Epithelial cell of prostate (primary cell): ENCODE results near the gene MVB12B.

ENCODE experiments used
- DNase-seq: peaks from one replicate; pipeline ENCODE4 v3.0.0-alpha.2; 2011; ENCODE audit warnings: low read depth, low spot score
- H3K27ac ChIP-seq: fragments of 450-650 bp; 2 replicates; pipeline ENCODE4 v1.5.1; 2017; ENCODE audit warnings: mild to moderate bottlenecking

MVB12B gene

GRCh38 chr9:126499005-126499910 lies 172.6 kb downstream of the MVB12B start:
- no peak overlapping the region for H3K27ac ChIP-seq
- DNase-seq, result no peak

GRCh38 chr9:126499911-126500599 lies 173.4 kb downstream of the MVB12B start:
- no peak for DNase-seq
- H3K27ac ChIP-seq, result no peak overlapping the region

GRCh38 chr9:126500600-126501382 lies 174.2 kb downstream of the MVB12B start:
- H3K27ac ChIP-seq, result no peak overlapping the region
- no peak for DNase-seq

GRCh38 chr9:126501383-126502331 lies 175.0 kb downstream of the MVB12B start:
- H3K27ac ChIP-seq, result no peak overlapping the region
- no peak for DNase-seq

GRCh38 chr9:126502417-126503332 lies 176.0 kb downstream of the MVB12B start:
- H3K27ac ChIP-seq, result no peak overlapping the region

GRCh38 chr9:126503333-126504085 lies 176.9 kb downstream of the MVB12B start:
- DNase-seq, result no peak

More at GRCh38 chr9:126502417-126503332, 176.0 kb downstream of the MVB12B start:
- DNase-seq, result no peak

GRCh38 chr9:126504086-126504976 lies 177.7 kb downstream of the MVB12B start:
- no peak overlapping the region for H3K27ac ChIP-seq
- DNase-seq, result no peak

More at GRCh38 chr9:126503333-126504085, 176.9 kb downstream of the MVB12B start:
- no peak overlapping the region for H3K27ac ChIP-seq

GRCh38 chr9:126504977-126505455 lies 178.4 kb downstream of the MVB12B start:
- no peak for DNase-seq

GRCh38 chr9:126505697-126506346 lies 179.2 kb downstream of the MVB12B start:
- H3K27ac ChIP-seq, result no peak overlapping the region

More at GRCh38 chr9:126504977-126505455, 178.4 kb downstream of the MVB12B start:
- H3K27ac ChIP-seq, result no peak overlapping the region

GRCh38 chr9:126506361-126507317 lies 180.0 kb downstream of the MVB12B start:
- no peak for DNase-seq
- H3K27ac ChIP-seq, result no peak overlapping the region

More at GRCh38 chr9:126505697-126506346, 179.2 kb downstream of the MVB12B start:
- DNase-seq, result no peak

- H3K27ac ChIP-seq, result no peak overlapping the region
- DNase-seq, result no peak
These were observed 180.9 kb downstream of the MVB12B start for GRCh38 chr9:126507318-126508109.

GRCh38 chr9:126508171-126508591 lies 181.6 kb downstream of the MVB12B start:
- H3K27ac ChIP-seq, result no peak overlapping the region
- DNase-seq, result no peak

- H3K27ac ChIP-seq, result no peak overlapping the region
- DNase-seq, result no peak
These were observed 182.3 kb downstream of the MVB12B start for GRCh38 chr9:126508928-126509327.

- DNase-seq, result no peak
These were observed 183.1 kb downstream of the MVB12B start for GRCh38 chr9:126509718-126510117.

More at GRCh38 chr9:126509718-126510117, 183.1 kb downstream of the MVB12B start:
- H3K27ac ChIP-seq, result no peak overlapping the region
